NCI-H146 treated with DMSO at 0.1 percent for 48 hours (cell line): ENCODE data around the gene TRIM41.
"Not testable (repeated sequence)": the region's sequence is repeated elsewhere in the genome, so short reads cannot be mapped to it uniquely, and the experiment has no call there.

Source experiments
- DNase-seq: peaks from one replicate; lab custom pipeline; 2025; ENCODE audit not compliant: unreplicated experiment; lab: John Stamatoyannopoulos, UW

The TRIM41 gene

DNA sequence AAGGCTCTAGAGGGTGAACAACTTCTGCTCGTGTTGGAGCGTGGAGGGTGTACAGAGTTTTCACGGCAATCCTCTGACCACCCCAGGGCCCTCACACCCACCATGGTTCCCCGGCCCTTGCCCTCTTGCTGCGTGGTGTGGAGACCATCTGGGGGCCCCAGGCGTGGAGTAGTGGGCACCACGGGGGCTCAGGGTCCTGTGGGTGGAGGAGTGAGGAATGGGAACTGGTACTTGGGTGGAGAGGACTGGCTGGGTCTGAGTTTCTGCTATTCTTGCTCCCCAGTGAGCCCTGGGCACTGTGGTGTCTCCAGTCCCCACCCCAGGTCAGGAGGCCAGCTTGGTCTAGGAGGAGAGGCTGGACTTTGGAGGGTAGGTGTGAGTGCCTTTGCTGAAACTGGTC lies 59.8 kb downstream of the TRIM41 start:
- DNase-seq: no peak

DNA sequence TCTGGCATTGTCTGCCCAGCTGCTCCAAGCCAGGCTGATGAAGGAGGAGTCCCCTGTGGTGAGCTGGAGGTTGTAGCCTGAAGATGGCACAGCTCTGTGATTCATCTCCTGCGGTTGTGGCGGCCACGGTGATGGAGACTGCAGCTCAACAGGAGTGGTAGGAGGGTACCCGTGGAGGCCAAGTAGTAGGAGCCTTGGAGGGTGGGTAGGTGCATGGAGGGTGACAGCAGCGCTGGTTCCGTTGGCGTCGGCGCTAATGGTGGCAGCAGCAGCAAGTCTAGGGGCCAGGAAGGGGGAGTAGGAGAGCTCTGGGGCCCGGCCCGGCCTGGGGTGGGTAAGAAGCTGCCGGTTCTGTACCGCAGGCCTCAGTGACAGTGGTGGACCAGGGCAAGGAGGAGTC lies 60.3 kb downstream of the TRIM41 start:
- DNase-seq: no peak

DNA sequence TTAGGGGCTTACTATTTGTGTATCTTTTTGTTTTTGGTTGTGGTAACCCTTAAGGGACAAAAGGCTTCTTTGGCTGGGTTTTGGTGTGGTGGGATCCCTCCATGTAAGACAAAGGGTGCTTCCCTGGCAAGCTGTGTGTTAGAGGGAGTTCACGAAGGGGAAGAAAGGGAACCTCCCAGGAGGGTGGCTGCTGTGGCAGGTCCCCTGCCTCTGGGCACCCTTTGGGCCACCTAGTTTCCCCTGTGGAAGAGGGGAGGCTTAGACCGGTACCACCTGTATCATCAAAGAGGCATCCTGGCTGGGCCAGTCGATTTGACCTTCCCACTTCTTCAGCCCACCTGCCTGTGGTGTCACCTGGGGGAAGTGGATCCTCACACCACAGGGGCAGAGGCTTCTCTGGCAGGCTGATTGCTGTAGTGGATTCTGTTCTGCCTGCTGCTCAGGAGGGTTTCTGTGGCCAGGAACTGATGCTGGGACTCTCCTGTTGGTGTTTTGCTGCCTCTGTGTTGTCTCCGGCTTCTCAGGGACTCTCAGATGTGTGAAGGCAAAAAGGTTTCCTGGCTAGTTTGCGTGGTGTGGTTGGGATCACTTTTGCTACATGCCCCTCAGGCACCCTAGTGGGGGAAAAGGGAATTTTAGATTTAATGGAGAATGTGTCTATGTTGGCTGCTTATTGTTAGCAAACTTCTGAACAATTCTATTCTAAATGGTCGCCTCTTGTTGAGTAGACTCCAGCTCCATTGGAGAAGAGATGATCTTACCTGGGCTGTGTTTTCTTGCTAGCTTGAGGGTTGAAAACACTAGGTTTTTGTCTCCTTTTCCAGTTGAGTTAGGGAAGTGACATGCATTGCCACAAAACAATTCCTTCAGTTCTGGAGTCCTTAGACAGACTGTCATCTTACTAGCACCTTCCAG lies 61.0 kb downstream of the TRIM41 start:
- DNase-seq: not testable (repeated sequence)
